Ishikawa (cell line): ENCODE measurements around the gene SLC2A6.

Experiments used
- CEBPB ChIP-seq: IDR thresholded peaks from 2 replicates; pipeline ENCODE4 v1.6.1; 2012
- TAF1 ChIP-seq: IDR thresholded peaks from 2 replicates; pipeline ENCODE4 v1.6.1; 2012; ENCODE audit warnings: low read depth, mild to moderate bottlenecking
- ZBTB7A ChIP-seq: IDR thresholded peaks from 2 replicates; pipeline ENCODE4 v1.6.1; 2012; ENCODE audit warnings: low read depth
- TF ChIP-seq, protein P1 (sequence below): IDR thresholded peaks from 2 replicates; pipeline ENCODE4 v1.6.1; 2012

DNA sequence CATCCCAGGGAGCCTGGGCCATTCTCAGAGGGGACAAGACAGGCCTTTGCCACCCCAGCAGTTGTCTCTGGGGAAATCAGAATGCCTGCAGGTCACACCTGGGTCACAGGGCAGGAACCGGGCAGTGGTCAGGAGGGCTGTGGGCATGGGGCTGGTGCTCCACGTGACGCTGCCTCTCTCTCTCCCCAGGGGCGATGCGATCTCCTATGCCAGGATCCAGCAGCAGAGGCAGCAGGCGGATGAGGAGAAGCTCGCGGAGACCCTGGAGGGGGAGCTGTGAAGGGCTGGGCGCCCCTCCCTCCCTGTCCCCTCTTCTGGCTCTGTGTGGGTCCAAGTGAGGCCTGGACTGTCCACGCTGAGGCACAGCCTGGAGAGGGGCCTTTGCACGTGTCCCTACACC, 10.5 kb downstream of the SLC2A6 start:
- TF ChIP-seq TAF1 (no peak), CEBPB (no peak), ZBTB7A (no peak)
- TF ChIP-seq, protein P1, sequence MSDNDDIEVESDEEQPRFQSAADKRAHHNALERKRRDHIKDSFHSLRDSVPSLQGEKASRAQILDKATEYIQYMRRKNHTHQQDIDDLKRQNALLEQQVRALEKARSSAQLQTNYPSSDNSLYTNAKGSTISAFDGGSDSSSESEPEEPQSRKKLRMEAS, result no peak
